IMR-90 (cell line): ENCODE results near the gene MAGEA6.
"Not testable (repeated sequence)": the region's sequence is repeated elsewhere in the genome, so short reads cannot be mapped to it uniquely, and the experiment has no call there.

Experiments
- BHLHE40 ChIP-seq: fragments of 150-350 bp; IDR thresholded peaks from 2 replicates; pipeline ENCODE4 v1.6.1; 2016; ENCODE audit warnings: mild to moderate bottlenecking, low read depth, low read length
- CEBPB ChIP-seq: IDR thresholded peaks from 2 replicates; pipeline ENCODE4 v1.6.1; 2012; ENCODE audit warnings: low read depth, low read length, improper control_type of control experiment
- CHD1 ChIP-seq: IDR thresholded peaks from 2 replicates; pipeline ENCODE4 v1.6.1; 2012; ENCODE audit warnings: low read depth, low read length, improper control_type of control experiment
- CTCF ChIP-seq: conservative IDR thresholded peaks from 2 replicates; pipeline ENCODE4 v1.5.1; 2012; ENCODE audit warnings: mild to moderate bottlenecking, low read depth, low read length, improper control_type of control experiment
- FOS ChIP-seq: fragments of 150-350 bp; IDR thresholded peaks from 2 replicates; pipeline ENCODE4 v1.6.1; 2016; ENCODE audit warnings: low read depth, low read length
- MAFK ChIP-seq: IDR thresholded peaks from 2 replicates; pipeline ENCODE4 v1.6.1; 2012; ENCODE audit warnings: low read depth, low read length, improper control_type of control experiment
- MAZ ChIP-seq: IDR thresholded peaks from 2 replicates; pipeline ENCODE4 v1.6.1; 2012; ENCODE audit warnings: low read depth, mild to moderate bottlenecking, low read length, improper control_type of control experiment, moderate library complexity, borderline replicate concordance
- MXI1 ChIP-seq: IDR thresholded peaks from 2 replicates; pipeline ENCODE4 v1.6.1; 2012; ENCODE audit warnings: low read depth, mild to moderate bottlenecking, low read length, moderate library complexity, borderline replicate concordance
- POLR2A ChIP-seq: IDR thresholded peaks from 2 replicates; pipeline ENCODE4 v1.6.1; 2012; ENCODE audit warnings: mild to moderate bottlenecking, low read depth, low read length
- RAD21 ChIP-seq: IDR thresholded peaks from 2 replicates; pipeline ENCODE4 v1.6.1; 2012; ENCODE audit warnings: low read length, improper control_type of control experiment
- SMC3 ChIP-seq: fragments of 150-350 bp; IDR thresholded peaks from 2 replicates; pipeline ENCODE4 v1.6.1; 2016; ENCODE audit warnings: low read depth, mild to moderate bottlenecking, antibody characterized with exemption, low read length, moderate library complexity
- TF ChIP-seq, protein P1 (sequence below): fragments of 150-350 bp; IDR thresholded peaks from 2 replicates; pipeline ENCODE4 v1.6.1; 2017; ENCODE audit warnings: mild to moderate bottlenecking, antibody characterized with exemption, low read length, low read depth

DNA sequence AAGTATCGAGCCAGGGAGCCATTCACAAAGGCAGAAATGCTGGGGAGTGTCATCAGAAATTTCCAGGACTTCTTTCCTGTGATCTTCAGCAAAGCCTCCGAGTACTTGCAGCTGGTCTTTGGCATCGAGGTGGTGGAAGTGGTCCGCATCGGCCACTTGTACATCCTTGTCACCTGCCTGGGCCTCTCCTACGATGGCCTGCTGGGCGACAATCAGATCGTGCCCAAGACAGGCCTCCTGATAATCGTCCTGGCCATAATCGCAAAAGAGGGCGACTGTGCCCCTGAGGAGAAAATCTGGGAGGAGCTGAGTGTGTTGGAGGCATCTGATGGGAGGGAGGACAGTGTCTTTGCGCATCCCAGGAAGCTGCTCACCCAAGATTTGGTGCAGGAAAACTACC, 33.0 kb downstream of the MAGEA6 start:
- TF ChIP-seq CTCF, MAZ, RAD21, CEBPB, MAFK, MXI1, POLR2A, BHLHE40, CHD1, FOS, SMC3: not testable (repeated sequence)
- TF ChIP-seq, protein P1, sequence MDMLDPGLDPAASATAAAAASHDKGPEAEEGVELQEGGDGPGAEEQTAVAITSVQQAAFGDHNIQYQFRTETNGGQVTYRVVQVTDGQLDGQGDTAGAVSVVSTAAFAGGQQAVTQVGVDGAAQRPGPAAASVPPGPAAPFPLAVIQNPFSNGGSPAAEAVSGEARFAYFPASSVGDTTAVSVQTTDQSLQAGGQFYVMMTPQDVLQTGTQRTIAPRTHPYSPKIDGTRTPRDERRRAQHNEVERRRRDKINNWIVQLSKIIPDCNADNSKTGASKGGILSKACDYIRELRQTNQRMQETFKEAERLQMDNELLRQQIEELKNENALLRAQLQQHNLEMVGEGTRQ, result not testable (repeated sequence)
